ENCODE results near the gene THAP11.

Gene THAP11

DNA sequence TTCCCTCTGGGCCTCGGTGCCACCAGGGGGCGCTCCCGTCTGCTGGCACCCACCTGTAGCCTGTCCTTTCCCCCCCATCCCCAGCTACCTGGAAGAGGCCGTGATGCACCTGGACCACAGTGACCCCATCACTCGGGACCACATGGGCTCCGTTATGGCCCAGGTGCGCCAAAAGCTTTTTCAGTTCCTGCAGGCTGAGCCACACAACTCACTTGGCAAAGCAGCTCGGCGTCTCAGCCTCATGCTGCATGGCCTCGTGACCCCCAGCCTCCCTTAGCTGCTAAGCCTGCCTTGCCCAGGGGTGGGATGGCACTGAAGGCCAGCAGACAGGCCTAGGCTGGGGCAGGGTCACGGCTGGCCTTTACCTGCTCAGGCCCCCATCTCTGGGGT lies 41.7 kb downstream of the THAP11 start:
- DNase-seq (ENCODE audit: low read depth) = peak; percentile 67

DNA sequence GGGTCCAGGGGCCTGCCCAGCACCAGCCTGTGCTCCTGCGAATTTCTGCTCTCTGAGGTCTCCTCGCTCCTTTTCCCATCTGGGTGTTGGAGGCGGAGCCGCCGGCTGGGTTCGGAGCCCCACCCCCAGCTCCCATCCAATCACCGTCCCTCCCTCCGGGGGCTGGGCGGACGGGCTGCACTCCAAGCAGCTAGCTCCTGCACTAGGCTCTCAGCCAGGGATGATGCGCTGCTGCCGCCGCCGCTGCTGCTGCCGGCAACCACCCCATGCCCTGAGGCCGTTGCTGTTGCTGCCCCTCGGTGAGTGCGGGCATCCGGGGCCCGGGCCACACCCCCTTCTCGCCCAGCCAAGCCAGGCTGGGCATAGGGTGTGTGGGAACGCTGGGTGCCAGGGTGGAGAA lies 42.6 kb downstream of the THAP11 start, which contains the start of gene NRN1L:
Gene NRN1L, plus strand, starts transcription at position 202 of the 400 bp plus-strand sequence. Its CDS starts 19 bp downstream, at position 221.
- no peak for DNase-seq (ENCODE audit: low read depth)

DNA sequence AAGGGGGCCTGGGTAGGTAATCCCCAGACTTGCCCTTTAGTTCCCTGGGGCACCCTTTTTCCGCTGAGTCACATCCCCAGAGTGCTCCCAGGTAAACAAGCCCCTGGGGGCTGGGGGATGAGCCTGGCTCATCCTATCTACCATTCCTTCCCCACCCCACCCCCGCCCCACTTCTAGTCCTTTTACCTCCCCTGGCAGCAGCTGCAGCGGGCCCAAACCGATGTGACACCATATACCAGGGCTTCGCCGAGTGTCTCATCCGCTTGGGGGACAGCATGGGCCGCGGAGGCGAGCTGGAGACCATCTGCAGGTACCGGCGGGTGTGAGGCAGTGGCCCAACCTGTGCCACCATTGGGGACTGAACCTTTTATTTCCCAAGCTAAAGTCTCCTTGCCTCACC lies 43.4 kb downstream of the THAP11 start:
- DNase-seq (ENCODE audit: low read depth) = no peak

GRCh38 chr16:67885976-67886375 lies 43.9 kb downstream of the THAP11 start:
- DNase-seq (ENCODE audit: low read depth) = no peak

GRCh38 chr16:67886387-67886786 lies 44.3 kb downstream of the THAP11 start:
- no peak for DNase-seq (ENCODE audit: low read depth)

GRCh38 chr16:67888331-67888730 lies 46.2 kb downstream of the THAP11 start:
- no peak for DNase-seq (ENCODE audit: low read depth)

DNA sequence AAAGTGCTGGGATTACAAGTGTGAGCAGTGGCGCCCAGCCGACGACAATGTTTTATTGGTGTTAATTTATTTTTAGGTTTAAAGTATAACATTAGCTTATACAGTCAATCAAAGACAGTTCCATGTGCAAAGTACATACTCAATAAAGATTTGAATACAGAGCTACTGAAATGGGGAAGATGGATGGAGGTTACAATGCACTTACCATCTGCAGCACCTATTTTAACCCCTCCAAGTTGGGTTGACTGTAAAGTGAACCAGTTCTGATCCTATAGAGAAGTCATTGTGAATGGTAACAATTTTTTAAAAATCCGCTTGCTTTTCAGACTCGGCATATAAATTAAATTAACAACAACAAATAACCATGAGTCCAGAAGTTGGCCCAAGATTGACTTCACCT lies 50.3 kb downstream of the THAP11 start:
- DNase-seq (ENCODE audit: low read depth) = no peak

DNA sequence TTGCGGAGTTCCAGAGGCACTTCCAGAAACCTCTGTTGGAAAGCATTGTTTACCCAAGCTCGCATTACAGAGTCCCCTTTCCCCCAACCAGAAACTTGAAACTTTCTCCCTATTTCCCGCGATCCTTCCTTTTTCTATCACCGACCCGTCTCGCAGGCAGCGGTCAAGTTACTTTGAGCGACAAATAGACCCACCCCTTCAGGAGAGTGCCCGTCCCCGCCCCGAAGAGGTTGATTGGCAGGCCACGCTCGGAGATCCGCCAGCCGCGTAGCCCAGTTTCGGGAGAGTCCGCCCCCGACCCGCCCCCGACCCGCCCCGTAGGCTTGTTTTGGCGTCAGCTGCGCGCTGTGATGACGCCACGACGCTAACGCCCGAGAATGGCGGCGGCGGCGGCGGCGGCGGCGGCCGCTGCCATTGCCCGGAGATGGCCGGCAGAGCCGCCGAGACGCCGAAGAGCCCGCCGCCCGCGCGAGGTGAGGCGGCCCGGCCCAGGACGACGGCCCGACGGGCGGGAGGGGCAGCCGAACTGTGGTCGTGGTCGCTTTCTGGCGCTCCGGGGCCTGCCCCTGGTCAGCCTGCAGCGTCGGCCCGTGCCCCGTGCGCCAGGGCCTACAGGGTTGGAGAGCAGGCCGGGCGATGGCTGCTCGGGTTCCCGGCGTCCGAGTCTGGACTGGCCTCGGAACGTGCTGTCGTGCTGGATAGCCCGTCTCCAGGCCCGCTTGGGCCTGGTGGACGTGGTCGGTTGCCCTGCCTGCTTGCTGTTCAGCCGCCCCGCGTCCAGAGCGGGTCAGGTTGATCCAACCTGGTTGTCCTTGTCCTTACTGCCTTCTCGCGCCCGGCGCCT lies 51.0 kb downstream of the THAP11 start, which contains the start of gene PSKH1:
Gene PSKH1, plus strand, starts transcription at position 356 of the 844 bp plus-strand sequence. CDS start 15,496 bp downstream, outside the sequence.
- DNase-seq (ENCODE audit: low read depth) = peak; percentile 92
